RWPE1 (cell line): ENCODE data around the gene MADD.

Source experiments
- CTCF ChIA-PET: fragments of 350-600 bp; sonication (Branson Sonifier 250); formaldehyde crosslinking; extraction: SDS; loops from one replicate; lab custom pipeline; 2021; lab: Yijun Ruan, JAX
- POLR2A ChIA-PET: fragments of 400-600 bp; formaldehyde crosslinking; extraction: SDS; loops from one replicate; lab custom pipeline; 2020; ENCODE audit warnings: antibody characterized with exemption; ENCODE audit not compliant: low non-redundant PET; lab: Yijun Ruan, JAX
- DNase-seq: peaks from one replicate; pipeline ENCODE4 v3.0.0; 2012; ENCODE audit warnings: low spot score
- H3K27ac ChIP-seq: fragments of 450-650 bp; 2 replicates; pipeline ENCODE4 v1.5.1; 2017
- CTCF ChIP-seq: fragments of 450-650 bp; conservative IDR thresholded peaks from 2 replicates; pipeline ENCODE4 v1.5.1; 2017; ENCODE audit warnings: low read depth, mild to moderate bottlenecking

The MADD gene

GRCh38 chr11:47276923-47277322, 7.0 kb downstream of the MADD start:
- CTCF ChIA-PET: no interaction called here
- no peak for TF ChIP-seq CTCF
- POLR2A ChIA-PET: no interaction called here

GRCh38 chr11:47278058-47278457, 8.1 kb downstream of the MADD start:
- ChIA-PET POLR2A (no interaction called here), CTCF (no interaction called here)
- TF ChIP-seq CTCF: no peak
- no peak overlapping the region for H3K27ac ChIP-seq
- no peak for DNase-seq

More at GRCh38 chr11:47276923-47277322, 7.0 kb downstream of the MADD start:
- no peak overlapping the region for H3K27ac ChIP-seq
- no peak for DNase-seq

- DNase-seq: no peak
- TF ChIP-seq CTCF: no peak
- H3K27ac ChIP-seq: no peak overlapping the region
- CTCF ChIA-PET: interaction anchor here (0.7 kb wide), 1 partner anchor 402 kb away, joined by 4 read pairs; no protein-coding TSS in a partner anchor
- POLR2A ChIA-PET: no interaction called here
Observed at GRCh38 chr11:47278769-47279168, 8.8 kb downstream of the MADD start.

GRCh38 chr11:47280099-47280498, 10.2 kb downstream of the MADD start:
- ChIA-PET CTCF (interaction anchor here (0.5 kb wide), 1 partner anchor 31 kb away, joined by 6 read pairs; the partner anchor contains the start of gene ACP2), POLR2A (no interaction called here)
- TF ChIP-seq CTCF: no peak
- no peak overlapping the region for H3K27ac ChIP-seq
- no peak for DNase-seq

GRCh38 chr11:47280860-47281259, 10.9 kb downstream of the MADD start:
- TF ChIP-seq CTCF: no peak
- no peak for DNase-seq
- no peak overlapping the region for H3K27ac ChIP-seq
- CTCF ChIA-PET: interaction anchor here (0.6 kb wide), 1 partner anchor 21 kb away, joined by 3 read pairs; no protein-coding TSS in a partner anchor
- POLR2A ChIA-PET: interaction anchor here (0.6 kb wide), 1 partner anchor 51 kb away, joined by 7 read pairs; no protein-coding TSS in a partner anchor

GRCh38 chr11:47282462-47282861, 12.5 kb downstream of the MADD start:
- no peak for DNase-seq
- ChIA-PET CTCF (interaction anchor here (0.7 kb wide), 1 partner anchor 127 kb away, joined by 3 read pairs; no protein-coding TSS in a partner anchor), POLR2A (no interaction called here)
- TF ChIP-seq CTCF: no peak
- H3K27ac ChIP-seq: no peak overlapping the region
